HG03103 (cell line): ENCODE results near the gene NLGN1.

Experiments used
- ATAC-seq: cut with Tn5 transposase; IDR thresholded peaks from one replicate; pipeline ENCODE4 v1.9.1; 2021; ENCODE audit warnings: low read depth; ENCODE audit not compliant: unreplicated experiment

Gene NLGN1

GRCh38 chr3:174046311-174046710 is 648.8 kb downstream of the NLGN1 start:
- no peak for ATAC-seq

GRCh38 chr3:174049472-174049871 is 651.9 kb downstream of the NLGN1 start:
- ATAC-seq: no peak

GRCh38 chr3:174051191-174051590 is 653.6 kb downstream of the NLGN1 start:
- no peak for ATAC-seq

- no peak for ATAC-seq
These were observed 661.3 kb downstream of the NLGN1 start for GRCh38 chr3:174058804-174059203.

- no peak for ATAC-seq
These were observed 662.9 kb downstream of the NLGN1 start for GRCh38 chr3:174060431-174060830.

GRCh38 chr3:174061162-174061561 is 663.6 kb downstream of the NLGN1 start:
- no peak for ATAC-seq

GRCh38 chr3:174061731-174062130 is 664.2 kb downstream of the NLGN1 start:
- ATAC-seq: no peak

- no peak for ATAC-seq
These were observed 665.4 kb downstream of the NLGN1 start for GRCh38 chr3:174062923-174063322.

- no peak for ATAC-seq
These were observed 670.5 kb downstream of the NLGN1 start for GRCh38 chr3:174068035-174068434.

- ATAC-seq: no peak
These were observed 675.1 kb downstream of the NLGN1 start for GRCh38 chr3:174072675-174073074.

GRCh38 chr3:174083706-174084105 is 686.2 kb downstream of the NLGN1 start:
- ATAC-seq: no peak

GRCh38 chr3:174089592-174089991 is 692.0 kb downstream of the NLGN1 start:
- ATAC-seq: no peak

- no peak for ATAC-seq
These were observed 697.1 kb downstream of the NLGN1 start for GRCh38 chr3:174094669-174095068.

- no peak for ATAC-seq
These were observed 700.1 kb downstream of the NLGN1 start for GRCh38 chr3:174097686-174098085.

GRCh38 chr3:174098746-174099145 is 701.2 kb downstream of the NLGN1 start:
- ATAC-seq: no peak

GRCh38 chr3:174099724-174100123 is 702.2 kb downstream of the NLGN1 start:
- no peak for ATAC-seq

GRCh38 chr3:174100744-174101143 is 703.2 kb downstream of the NLGN1 start:
- no peak for ATAC-seq

- no peak for ATAC-seq
These were observed 703.7 kb downstream of the NLGN1 start for GRCh38 chr3:174101244-174101643.

- no peak for ATAC-seq
These were observed 704.7 kb downstream of the NLGN1 start for GRCh38 chr3:174102274-174102673.

- no peak for ATAC-seq
These were observed 705.3 kb downstream of the NLGN1 start for GRCh38 chr3:174102866-174103265.

GRCh38 chr3:174110761-174111160 is 713.2 kb downstream of the NLGN1 start:
- no peak for ATAC-seq

GRCh38 chr3:174111776-174112175 is 714.2 kb downstream of the NLGN1 start:
- no peak for ATAC-seq

GRCh38 chr3:174116421-174116820 is 718.9 kb downstream of the NLGN1 start:
- no peak for ATAC-seq
